ENCODE data around the gene PDGFB. TPM values are rescaled to one million over a fixed set of nuclear protein-coding genes. Genes with fewer than 3 reads are reported as not detected.

PDGFB gene
- total and polyA plus RNA-seq, 2 of the 4 experiments (the other 2 are of a cell fraction), result 0.07 TPM; not detected in 1

DNA sequence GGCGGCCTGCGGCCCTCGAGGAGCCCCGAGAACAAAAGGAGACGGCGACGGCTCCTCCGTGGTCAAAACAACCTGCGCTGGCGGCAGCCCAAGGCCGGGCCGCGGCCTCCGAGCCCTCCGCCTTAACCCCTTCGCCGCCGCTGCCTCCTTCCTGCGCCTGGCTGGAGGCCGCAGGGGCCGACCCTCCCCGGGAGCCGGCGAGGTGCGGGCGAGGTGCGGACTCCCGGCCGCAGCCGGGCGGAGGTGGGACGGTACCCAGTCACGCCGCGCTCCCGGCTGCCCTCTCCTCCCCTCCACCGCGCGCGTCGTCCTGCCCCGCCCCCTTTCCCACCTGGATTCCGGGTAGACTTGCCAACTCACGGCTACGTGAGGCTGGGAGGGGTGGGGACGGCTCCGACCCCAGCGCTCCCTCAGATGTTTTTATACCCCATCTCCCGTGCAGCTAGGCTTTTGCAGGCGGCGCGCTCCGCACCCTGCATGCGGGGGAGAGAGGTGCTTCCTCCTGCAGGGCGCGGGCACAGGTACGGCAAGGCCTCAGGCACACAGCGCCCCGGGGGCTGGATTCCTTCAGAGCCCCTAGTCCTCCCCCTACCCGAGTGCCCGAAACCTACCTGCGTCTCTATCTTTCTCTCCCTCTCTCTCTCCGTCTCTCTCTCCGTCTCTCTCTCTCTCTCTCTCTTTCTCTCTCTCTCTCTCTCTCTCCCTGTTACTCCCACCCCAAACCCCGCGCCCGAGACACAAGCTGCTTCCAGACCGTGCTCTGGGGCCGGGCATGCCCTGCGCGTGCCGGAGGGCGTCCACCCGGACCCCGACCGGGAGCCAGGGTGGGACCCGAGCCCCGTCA is 2.0 kb downstream of the PDGFB start:
- Histone ChIP-seq H3K4me1 (ENCODE audit: control insufficient read depth, insufficient read depth, low read length) (peaks cover 5% of the 10 kb centered on the region; the same call in 1 of the 2 replicates), H3K18ac (ENCODE audit: low read depth, low read length) (no peak overlapping the region), H3K9me3 (ENCODE audit: control insufficient read depth, insufficient read depth, low read length) (no peaks in the 10 kb centered on the region), H3K56ac (ENCODE audit: extremely low read depth, insufficient read depth, low read length) (no peak overlapping the region), H4K5ac (ENCODE audit: low read depth, low read length) (no peak overlapping the region), H3K14ac (replicated peaks; ENCODE audit: low read depth, low read length) (no peak overlapping the region), H3K27ac (ENCODE audit: insufficient read depth, low read length) (no peak overlapping the region), H3K4me2 (ENCODE audit: low read depth, low read length) (peak overlapping the region; percentile 56), H3K36me3 (ENCODE audit: control insufficient read depth, insufficient read depth, low read length) (no peaks in the 10 kb centered on the region), H3K9me1 (ENCODE audit: insufficient read depth, low read length) (no peaks in the 10 kb centered on the region), H2BK120ac (ENCODE audit: low read depth, low read length) (no peak overlapping the region), H4K8ac (ENCODE audit: low read depth in 2 of 2, low read length in 2 of 2) (no peak overlapping the region), H3K79me1 (ENCODE audit: low read depth in 1 of 2, low read length in 2 of 2) (no peaks in the 10 kb centered on the region), H3K4ac (ENCODE audit: low read depth, low read length) (peak overlapping the region; percentile 10; the same call in 1 of the 2 replicates), H3K9ac (ENCODE audit: low read depth, low read length) (no peak overlapping the region), H2AK5ac (ENCODE audit: low read depth, low read length) (no peak overlapping the region), H2AFZ (replicated peaks; ENCODE audit: low read length, poor library complexity) (peak overlapping the region; percentile 78), H2AK9ac (replicated peaks; ENCODE audit: low read depth, low read length, poor library complexity) (peak overlapping the region; percentile 70), H2BK20ac (ENCODE audit: low read depth, low read length) (no peak overlapping the region), H2BK15ac (ENCODE audit: low read depth, low read length) (no peak overlapping the region), H3K4me3 (ENCODE audit: insufficient read depth, low read depth, low read length) (peak overlapping the region; percentile 26; the same call in 1 of the 2 replicates), H3K23ac (ENCODE audit: low read depth, low read length) (peak overlapping the region; percentile 20; the same call in 1 of the 2 replicates), H4K20me1 (ENCODE audit: insufficient read depth, low read length) (peaks cover 6% of the 10 kb centered on the region; the same call in 1 of the 2 replicates), H2BK5ac (ENCODE audit: low read depth, low read length, poor library complexity, severe bottlenecking) (no peak overlapping the region), H3K27me3 (ENCODE audit: control insufficient read depth, insufficient read depth, low read length) (peaks cover 65% of the 10 kb centered on the region), H4K91ac (ENCODE audit: insufficient read depth, low read depth, low read length) (no peak overlapping the region)
- dilution Hi-C loops (cut with HindIII; ENCODE audit: low sequenced_read_pairs, unreplicated experiment), result no loop called here
- no TSS peak for BruUV-seq (replicated peaks)
- DNase-seq (no peak), ATAC-seq (ENCODE audit: low read depth) (no peak)
- TF ChIP-seq MAZ (IDR thresholded peaks at IDR 0.05; ENCODE audit: borderline replicate concordance, low read depth, low read length) (no peak), SMC3 (IDR thresholded peaks at IDR 0.05; ENCODE audit: low read depth, low read length) (no peak), RFX5 (IDR thresholded peaks at IDR 0.05; ENCODE audit: low read depth, low read length) (no peak), CHD1 (IDR thresholded peaks at IDR 0.05; ENCODE audit: low read depth, low read length) (no peak), FOS (IDR thresholded peaks at IDR 0.05; ENCODE audit: low read depth, low read length) (no peak), MXI1 (IDR thresholded peaks at IDR 0.05; ENCODE audit: borderline replicate concordance, low read depth, low read length) (no peak)
- in situ Hi-C loops (cut with MboI; ENCODE audit: low sequenced_read_pairs), result no loop called here
- 3% methylated on average over 26 of the region's 78 CpGs; no CpG with 5 or more reads in 1 of the 2 experiments for WGBS, 2 experiments (ENCODE audit: extremely low coverage in 2 of 2, insufficient read length in 1 of 2)
- ChIA-PET CTCF (no interaction called here), POLR2A (ENCODE audit: unreplicated experiment) (no interaction called here)
- intact Hi-C loops (cut with micrococcal nuclease), result no loop called here

All from IMR-90 (cell line).